Activated CD4-positive, CD25-positive, alpha-beta regulatory T cell (primary cell): ENCODE results near the gene CELF2.
"Not testable (repeated sequence)": the region's sequence is repeated elsewhere in the genome, so short reads cannot be mapped to it uniquely, and the experiment has no call there.

Source experiments
- DNase-seq, 4 experiments: peaks; one replicate each; lab custom pipeline; 2025; lab: John Stamatoyannopoulos, UW

CELF2 gene

GRCh38 chr10:11096422-11096821 lies 78.8 kb downstream of the CELF2 start:
- no peak for DNase-seq

GRCh38 chr10:11097686-11098085 lies 80.0 kb downstream of the CELF2 start:
- DNase-seq = no peak

DNA sequence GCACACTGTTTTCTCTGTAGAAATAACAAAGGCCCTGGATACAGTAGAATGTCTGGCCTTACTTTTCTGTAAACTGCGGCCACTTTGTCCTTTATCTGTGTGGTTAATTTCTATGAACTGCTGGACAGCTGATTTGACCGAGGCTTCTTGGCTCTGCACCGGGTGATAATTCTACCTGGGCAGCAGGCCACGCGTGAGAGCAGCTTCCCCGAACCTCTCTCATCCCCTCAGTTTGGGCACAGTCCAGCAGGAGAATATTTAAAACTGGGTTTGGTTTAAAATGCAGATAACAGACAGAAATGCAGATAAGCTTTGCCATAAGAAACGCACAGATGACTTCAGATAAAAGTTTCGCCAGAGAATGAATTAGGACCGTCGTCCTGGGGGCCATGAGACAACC lies 81.0 kb downstream of the CELF2 start:
- no peak for DNase-seq

- no peak for DNase-seq
Measured at GRCh38 chr10:11104772-11105675, 87.4 kb downstream of the CELF2 start.

GRCh38 chr10:11105676-11106004 lies 88.0 kb downstream of the CELF2 start:
- no peak for DNase-seq

- DNase-seq = no peak
Measured at GRCh38 chr10:11106621-11107374, 89.1 kb downstream of the CELF2 start.

DNA sequence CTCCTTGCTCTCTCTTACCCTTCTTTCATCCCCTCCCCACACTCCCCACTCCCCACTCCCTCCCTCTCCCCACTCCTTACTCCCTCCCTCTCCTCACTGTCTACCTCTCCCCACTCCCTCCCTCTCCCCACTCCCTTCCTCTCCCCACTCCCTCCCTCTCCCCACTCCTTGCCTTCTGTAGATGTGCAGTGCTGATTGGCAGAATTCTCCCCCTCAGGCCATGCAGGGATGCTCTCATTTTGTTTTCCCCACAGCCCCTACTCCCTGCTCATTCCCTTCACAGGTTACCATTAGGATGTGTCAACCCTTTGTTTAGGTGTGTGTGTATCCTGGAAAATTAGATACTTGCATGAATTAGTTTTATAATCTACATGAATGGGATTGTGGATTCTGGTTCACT lies 90.3 kb downstream of the CELF2 start:
- no peak for DNase-seq

DNA sequence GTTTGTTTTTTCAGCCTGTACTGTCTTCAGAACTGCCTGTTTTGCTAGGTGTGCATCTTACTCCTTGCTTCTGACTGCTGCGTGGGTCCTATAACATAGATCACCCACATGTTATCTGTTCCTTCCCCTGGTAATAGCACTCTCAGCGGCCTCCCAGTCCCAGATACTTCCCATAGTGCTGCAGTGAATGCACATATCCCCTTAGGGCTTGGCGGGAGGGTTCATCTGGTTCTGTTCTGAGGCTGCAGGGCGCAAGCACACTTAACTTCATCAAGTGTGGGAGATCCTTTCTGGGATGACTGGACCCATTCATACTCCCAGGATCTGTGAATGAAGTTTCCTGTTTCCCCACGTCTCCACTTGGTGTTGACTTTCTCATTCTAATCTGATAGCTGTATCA lies 90.7 kb downstream of the CELF2 start:
- DNase-seq = no peak

GRCh38 chr10:11109590-11109989 lies 91.9 kb downstream of the CELF2 start:
- DNase-seq = no peak

- no peak for DNase-seq
Measured at GRCh38 chr10:11110539-11110938, 92.9 kb downstream of the CELF2 start.

GRCh38 chr10:11111490-11111889 lies 93.8 kb downstream of the CELF2 start:
- no peak for DNase-seq

DNA sequence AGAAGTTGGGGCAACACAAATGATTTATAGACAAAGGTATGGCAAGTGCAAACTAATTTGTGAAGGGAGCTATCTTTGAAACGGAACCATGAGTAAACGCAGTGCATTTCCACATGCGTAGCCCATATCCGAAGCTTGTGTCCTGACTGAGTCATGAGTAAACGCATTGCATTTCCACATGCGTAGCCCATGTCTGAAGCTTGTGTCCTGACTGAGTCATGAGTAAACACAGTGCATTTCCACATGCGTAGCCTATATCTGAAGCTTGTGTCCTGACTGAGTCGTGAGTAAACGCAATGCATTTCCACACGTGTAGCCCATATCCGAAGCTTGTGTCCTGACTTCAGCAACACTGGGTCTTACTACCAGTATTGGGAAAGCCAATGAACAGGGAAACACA lies 95.0 kb downstream of the CELF2 start:
- no peak for DNase-seq

DNA sequence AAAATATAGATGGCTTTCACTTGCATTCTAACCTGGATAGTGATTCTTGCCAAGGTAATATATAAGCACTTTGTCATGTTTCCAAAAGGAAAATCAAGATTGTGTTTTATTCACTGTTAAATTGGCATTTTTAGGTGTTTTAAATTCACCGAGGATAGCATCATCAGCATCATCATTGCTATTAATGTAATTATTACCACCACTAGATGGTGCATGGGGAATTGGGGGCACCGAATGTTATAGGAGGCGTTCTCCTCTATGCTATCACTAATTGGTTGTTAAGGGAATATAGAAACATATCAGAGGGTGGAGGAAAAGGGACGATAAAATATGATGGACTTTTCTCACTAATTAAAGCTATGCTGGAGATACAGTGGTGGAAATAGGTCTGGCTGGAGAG lies 95.5 kb downstream of the CELF2 start:
- no peak for DNase-seq

DNA sequence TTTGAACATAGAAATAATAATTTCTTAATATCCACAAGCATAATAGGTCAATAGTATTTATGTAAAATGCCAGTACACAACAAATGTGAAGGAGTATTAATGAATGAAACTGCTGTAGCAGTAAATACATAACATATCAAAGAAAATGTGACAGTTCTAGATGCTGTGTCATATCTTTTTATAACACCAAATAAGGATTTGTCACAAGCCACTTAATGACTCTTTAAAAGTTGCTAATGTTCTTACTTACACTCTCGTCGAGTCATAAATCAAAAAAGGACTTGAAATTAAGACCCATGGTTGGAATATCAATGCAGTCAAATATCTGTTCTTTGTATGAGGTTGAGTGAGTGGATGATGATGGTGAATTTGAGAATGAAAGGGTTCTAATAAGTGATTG lies 96.6 kb downstream of the CELF2 start:
- DNase-seq = no peak

DNA sequence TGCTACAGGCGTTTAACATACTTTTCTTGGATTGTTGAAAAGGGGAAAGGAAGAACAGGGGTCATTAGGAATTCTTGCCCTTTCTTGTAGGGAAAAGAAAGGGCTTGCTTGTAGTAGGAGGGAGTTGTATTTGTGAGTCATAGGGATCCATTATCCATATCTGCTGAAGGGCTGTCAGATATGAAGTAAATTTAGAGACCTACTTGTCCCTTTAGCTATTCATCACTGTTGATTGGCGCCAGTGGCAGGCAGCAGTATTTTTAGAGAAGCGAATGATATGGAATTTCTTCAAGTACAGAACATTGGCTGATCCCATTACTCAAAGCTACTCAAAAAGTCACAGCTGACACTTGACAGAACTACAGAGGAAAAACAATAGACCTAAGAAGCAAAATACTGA lies 97.7 kb downstream of the CELF2 start:
- DNase-seq = no peak

DNA sequence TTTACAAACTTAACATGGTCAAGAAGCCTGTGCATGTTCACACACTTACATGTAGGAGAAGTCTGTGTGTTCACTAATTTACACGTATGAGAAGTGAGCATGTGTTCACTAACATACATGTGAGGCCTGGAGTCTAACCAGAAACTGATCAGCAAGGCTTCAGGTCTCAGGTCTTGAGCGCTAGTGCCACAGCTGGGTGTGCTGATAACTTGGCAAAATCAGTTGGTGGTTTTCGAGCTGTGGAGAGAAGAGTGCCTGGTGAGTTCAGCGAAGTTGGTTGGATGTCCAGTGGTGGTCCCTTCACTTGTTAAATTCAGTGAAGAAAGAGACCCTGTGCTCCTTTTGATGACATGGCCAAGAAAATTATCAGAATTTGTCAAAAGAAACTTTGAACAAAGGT lies 98.7 kb downstream of the CELF2 start:
- DNase-seq = no peak

DNA sequence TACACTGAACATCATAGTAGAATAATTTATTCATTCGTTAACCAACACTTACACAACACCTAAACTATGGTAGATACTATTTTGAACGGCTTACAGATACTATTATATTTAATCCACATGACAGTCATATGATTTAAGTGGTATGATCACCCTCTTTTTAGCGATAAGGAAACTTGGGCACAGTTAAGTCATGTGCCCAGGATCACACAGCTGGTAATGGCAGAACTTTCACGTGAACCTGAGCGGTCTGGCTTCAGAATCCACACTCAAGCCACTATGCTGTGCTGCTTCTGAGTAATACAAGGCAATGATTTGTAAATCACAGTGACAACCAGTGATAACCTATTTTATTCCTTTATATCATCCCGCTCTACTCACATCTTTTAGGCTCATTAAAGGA lies 99.1 kb downstream of the CELF2 start:
- no peak for DNase-seq

DNA sequence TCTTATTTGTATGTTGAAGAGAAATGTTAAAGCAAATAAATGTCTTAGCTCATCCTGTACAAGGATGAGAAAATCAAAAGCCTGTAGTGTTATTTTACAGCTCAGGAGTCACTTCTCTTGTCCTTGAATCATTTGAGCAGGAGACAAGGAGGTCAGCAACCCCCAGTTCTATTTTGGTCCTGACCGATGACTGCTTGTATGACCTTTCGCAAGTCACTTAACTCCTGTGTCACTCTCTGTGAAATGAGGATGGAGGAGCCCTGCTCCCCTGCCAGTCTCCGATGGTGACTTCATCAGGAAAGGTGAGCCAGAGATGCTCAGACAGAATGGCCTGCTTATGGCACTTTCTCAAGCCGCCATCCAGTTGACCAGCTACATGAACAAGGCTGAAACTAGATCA lies 101.0 kb downstream of the CELF2 start:
- DNase-seq = no peak

- no peak for DNase-seq
Measured at GRCh38 chr10:11119843-11120242, 102.2 kb downstream of the CELF2 start.

DNA sequence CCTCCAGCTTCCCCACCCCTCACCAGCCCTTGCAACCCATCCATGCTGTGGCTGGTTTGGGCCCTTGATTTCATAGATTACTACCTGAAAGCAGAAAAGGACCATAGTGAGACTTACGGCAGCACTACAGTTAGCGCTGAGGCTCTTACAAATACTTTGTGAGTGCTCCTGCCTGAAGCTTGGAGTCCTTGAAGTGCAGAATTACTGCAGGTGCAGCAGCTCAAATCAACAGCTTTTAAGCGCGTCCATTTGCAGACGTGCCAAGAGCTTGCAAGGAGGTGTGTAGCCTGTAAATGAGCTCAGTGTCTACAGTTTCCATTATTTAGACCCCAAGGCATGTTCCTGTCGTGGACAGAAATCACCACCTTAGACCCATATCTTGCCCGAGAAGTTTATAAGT lies 103.0 kb downstream of the CELF2 start:
- DNase-seq = no peak

DNA sequence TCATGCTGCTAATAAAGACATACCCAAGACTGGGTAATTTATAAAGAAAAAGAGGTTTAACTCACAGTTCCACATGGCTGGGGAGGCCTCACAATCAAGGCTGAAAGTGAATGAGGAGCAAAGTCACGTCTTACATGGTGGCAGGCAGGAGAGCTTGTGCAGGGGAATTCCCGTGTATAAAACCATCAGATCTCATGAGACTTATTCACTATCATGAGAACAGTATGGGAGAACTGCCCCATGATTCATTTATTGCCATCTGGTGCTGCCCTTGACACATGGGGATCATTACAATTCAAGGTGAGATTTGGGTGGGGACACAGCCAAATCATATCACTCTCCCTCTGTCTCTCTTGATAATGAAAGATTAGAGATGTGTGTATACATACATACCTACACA lies 106.2 kb downstream of the CELF2 start:
- DNase-seq = not testable (repeated sequence)

- DNase-seq = no peak
Measured at GRCh38 chr10:11125004-11125403, 107.3 kb downstream of the CELF2 start.

GRCh38 chr10:11127017-11127416 lies 109.3 kb downstream of the CELF2 start:
- DNase-seq = not testable (repeated sequence)
